Activated CD4-positive, alpha-beta T cell treated with anti-CD3 and anti-CD28 coated beads, Interleukin-2, amount 10 ng/mL, durations not matched to agents 24 days and 14 days (primary cell): ENCODE data around the gene GJB4. TPM values are rescaled to one million over a fixed set of nuclear protein-coding genes. Genes with fewer than 3 reads are reported as not detected.

Source experiments
- total RNA-seq: library from RNA; stranded (reverse); gene quantifications from 2 replicates; pipeline ENCODE4 v1.2.3, GENCODE V29; 2022

Gene GJB4
- total RNA-seq, 1 donor from 2014 or later, result not detected

Other genes starting within 250 kb of the GJB4 start
- not detected in 2 replicates for gene GJB5, start 4.7 kb upstream of the GJB4 start, total RNA-seq
- not detected in 2 replicates for gene GJB3, start 21.5 kb downstream of the GJB4 start, total RNA-seq
- gene GJA4, start 33.3 kb downstream of the GJB4 start, total RNA-seq, result not detected in 2 replicates
- gene SMIM12, start 100.0 kb downstream of the GJB4 start, total RNA-seq, result 63.2 TPM in 2 replicates
- 0.54 and 0.75 TPM in 2 replicates for gene DLGAP3, start 169.9 kb downstream of the GJB4 start, total RNA-seq
- 20.1 and 22.1 TPM in 2 replicates for gene TMEM35B, start 225.6 kb downstream of the GJB4 start, total RNA-seq